GM18868 (cell line): ENCODE measurements around the gene GVQW3.

ENCODE experiments used
- ATAC-seq: cut with Tn5 transposase; IDR thresholded peaks from one replicate; pipeline ENCODE4 v1.9.1; 2021; ENCODE audit warnings: mild to moderate bottlenecking, moderate library complexity; ENCODE audit not compliant: unreplicated experiment

The GVQW3 gene

GRCh38 chr11:76380977-76381719, at the start of gene GVQW3, which contains the start of gene THAP12:
GVQW3 (plus strand) TSS chr11:76381323; CDS start chr11:76381829, 506 bp downstream.
THAP12 (minus strand) TSS chr11:76381132; CDS start chr11:76380836, 296 bp downstream.
- ATAC-seq, result peak; percentile 76

DNA sequence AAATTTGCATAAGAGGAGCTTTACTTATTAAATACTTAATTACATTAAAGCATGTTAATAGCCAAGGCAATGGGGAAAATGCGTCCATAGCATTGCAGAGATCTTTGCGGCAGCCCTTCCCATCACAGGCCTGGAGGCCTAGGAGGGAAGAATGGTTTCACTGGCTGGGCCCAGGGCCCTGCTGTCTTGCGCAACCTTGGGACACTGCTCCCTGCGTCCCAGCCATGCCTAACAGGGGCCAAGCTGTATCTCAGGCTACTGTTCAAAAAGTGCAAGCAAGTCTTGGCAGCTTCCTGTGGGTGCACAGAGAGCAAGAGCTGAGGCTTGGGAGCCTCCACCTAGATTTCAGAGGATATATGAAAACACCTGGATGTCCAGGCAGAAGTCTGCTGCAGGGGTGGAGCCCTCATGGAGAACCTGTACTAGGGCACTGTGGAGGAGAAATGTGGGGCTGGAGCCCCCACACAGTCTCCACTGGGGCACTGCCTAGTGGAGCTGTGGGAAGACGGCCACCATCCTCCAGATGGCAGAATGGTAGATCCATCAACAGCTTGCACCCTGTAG, 46.2 kb upstream of the GVQW3 start:
- ATAC-seq, result no peak

DNA sequence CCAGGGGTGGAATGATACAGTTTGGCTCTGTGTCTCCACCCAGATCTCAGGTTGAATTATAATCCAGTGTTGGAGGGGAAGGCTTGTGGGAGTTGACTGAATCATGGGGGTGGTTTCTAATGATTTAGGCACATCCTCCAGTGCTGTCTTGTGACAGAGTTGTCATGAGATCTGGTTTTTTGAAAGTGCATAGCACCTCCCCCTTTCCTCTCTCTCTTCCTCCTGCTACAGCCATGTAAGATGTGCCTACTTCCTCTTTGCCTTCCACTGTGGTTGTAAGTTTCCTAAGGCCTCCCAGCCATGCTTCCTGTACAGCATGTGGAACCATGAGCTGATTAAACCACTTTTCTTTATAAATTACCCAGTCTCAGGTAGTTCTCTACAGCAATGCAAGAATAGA, 45.3 kb upstream of the GVQW3 start:
- no peak for ATAC-seq

DNA sequence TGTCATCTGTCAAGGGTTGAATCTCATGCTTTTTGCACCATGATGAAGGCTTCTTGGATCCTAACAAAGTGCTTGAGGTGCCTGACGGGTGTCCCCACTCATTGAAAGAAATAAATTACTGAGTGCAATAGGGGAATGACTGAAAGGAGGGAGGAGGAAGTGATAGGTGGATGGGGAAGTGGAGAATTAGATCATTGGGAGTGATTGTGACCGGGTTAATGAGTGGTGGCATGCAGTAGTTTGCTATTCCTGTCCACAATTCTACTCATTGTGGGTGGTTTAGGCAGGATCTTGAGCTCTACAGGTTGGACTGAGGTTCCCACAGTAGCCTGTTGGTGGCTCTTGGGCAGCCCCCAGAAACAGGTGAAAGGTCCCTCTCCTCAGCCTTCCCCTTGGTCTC, 44.5 kb upstream of the GVQW3 start:
- no peak for ATAC-seq

GRCh38 chr11:76337469-76337868, 43.7 kb upstream of the GVQW3 start:
- ATAC-seq, result no peak

DNA sequence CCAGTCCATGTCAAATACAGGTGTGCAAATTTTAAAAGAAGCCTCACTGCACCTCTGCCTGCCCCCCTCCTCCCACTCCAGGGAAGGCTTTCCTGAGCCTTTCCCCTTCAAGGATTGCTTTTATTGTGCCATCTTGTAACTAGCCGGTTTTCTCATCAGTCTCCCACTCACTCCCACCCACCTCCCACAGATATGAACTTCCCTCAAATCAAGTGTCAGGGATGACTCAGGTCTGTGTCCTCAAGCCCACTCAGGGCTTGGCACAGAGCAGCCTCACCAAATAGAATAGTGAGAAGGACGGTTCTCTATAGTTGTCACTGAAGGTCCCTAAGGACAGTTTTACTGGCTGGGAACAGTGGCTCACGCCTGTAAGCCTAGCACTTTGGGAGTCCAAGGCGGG, 43.2 kb upstream of the GVQW3 start:
- ATAC-seq, result no peak

DNA sequence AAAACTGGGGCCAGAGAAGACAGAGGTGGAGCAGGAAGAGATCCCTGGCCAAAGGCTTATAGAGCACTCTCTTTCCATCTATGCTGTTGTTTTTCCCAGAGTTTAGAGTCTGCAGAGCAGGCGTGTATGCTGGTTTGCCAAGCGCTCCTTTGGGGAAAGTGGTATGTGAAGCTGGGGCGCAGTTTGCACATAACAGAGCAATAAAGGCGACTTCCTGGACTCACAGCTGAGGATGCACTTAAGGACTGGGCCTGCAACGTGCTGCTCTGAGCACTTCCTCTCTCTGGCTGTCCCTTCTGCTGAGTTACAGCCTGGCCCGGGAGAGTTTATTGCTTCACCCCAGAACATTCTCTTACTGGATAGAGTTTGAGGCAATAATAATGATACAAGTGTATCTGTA, 41.9 kb upstream of the GVQW3 start:
- no peak for ATAC-seq

DNA sequence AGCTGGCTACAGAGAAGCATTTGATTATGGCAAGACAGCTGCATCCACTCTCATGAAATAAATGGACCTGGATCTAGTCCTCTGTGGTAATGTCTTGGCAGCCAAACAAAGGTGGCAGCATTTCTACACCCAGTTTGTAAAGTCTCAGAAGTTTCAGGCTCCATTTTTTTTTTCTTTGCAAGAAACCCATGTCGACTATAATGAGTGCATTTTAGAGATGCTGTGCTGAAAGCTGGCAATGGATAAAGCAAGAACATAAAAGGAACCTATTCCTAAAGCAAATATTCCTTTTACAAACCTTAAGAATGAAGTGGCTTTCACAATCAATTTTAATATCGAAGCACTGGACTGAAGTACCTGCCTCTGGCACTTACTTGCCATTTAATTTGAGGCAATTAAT, 33.7 kb upstream of the GVQW3 start:
- ATAC-seq, result no peak

- no peak for ATAC-seq
These were observed 32.8 kb upstream of the GVQW3 start for GRCh38 chr11:76348348-76348747.

DNA sequence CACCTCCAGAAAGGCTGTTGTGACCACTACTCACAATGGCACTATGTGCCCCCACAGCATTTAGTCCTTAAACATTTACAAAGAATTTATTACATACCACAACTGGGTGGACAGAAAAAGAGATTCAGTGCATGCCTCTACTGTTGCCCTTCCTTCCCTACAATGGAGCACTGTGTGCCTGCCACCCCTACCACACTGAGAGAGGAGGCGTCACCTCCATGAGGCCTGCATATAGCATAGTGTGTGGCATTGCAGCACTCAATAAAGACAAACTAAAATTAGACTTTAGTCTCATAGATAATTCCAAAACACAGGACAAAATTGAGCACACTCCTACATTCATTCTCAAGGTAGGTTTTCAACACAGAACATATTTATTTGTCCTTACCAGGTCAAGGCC, 26.0 kb upstream of the GVQW3 start:
- no peak for ATAC-seq

DNA sequence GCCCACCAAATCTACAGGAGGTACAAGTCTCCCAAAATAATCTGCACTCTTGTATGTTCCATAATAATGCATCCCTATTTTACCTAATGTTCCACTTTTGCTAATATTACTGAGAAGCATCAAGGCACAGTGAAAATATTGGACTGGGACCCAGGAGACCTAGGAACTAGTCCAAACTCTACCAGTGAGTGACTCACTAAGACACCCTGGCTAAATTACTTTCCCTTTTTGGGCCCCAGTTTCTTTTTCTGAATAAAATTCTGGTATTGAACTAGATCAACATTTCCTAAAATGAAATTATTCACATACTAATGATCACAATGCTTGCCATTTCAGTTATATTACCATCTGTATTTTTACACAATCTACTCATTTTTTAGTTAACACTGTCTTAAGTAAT, 19.7 kb upstream of the GVQW3 start:
- no peak for ATAC-seq

DNA sequence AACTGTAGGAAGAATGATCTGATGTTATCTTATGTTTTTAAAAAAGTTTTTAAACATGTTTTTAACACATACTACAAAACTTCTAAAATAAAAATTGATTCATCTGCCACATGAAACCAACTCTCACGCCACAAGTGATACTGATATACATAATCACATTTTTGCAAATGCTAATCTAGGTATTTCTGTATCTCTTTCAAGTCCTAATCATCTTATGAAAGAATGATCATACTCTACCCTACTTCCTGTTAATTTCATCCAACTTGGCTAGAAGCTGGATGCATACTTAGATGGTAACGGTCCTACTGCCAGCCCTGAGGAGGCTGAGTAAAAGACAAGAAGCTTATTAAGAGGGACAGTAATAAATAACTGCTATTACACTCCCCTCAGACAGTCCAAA, 19.3 kb upstream of the GVQW3 start:
- ATAC-seq, result no peak

GRCh38 chr11:76362716-76363115, 18.4 kb upstream of the GVQW3 start:
- ATAC-seq, result no peak

DNA sequence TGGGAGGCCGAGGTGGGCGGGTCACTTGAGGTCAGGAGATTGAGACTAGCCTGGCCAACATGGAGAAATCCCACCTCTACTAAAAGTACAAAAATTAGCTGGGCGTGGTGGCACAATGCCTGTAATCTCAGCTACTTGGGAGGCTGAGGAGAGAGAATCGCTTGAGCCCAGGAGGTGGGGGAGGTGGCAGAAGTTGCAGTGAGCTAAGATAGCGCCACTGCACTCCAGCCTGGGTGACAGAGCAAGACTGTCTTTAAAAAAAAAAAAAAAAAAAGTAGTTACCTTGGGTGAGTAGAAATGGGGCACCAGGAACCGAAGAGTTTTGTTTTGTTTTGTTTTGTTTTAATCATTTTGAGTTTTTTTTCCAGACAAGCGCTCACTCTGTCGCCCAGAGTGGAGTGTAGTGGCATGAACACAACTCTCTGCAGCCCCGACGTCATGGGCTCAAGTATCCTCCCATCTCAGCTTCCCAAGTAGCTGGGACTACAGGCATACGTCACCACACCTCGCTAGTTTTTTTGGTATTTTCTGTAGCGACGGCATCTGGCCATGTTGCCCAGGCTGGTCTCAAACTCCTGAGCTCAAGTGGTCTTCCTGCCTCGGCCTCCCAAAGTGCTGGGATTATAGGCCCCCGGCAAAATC, 16.0 kb upstream of the GVQW3 start:
- ATAC-seq, result no peak

DNA sequence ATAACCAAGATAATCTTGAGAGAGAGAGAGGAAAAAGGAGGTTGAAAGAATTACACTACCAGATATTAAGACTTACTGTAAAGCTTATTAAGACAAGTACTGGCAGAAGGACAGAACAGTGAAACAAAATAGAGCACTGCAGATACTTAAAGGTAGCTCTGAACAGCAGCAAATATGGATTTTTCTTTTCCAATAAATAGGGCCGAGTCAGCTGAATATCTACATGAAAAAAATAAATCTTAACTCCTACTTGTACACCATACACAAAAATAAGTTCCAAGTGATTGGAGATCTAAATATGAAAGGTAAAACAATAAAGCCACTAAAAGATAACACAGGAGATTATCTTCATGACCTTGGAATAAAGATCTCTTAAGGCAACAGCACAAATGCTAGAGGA, 12.6 kb upstream of the GVQW3 start:
- ATAC-seq, result no peak

DNA sequence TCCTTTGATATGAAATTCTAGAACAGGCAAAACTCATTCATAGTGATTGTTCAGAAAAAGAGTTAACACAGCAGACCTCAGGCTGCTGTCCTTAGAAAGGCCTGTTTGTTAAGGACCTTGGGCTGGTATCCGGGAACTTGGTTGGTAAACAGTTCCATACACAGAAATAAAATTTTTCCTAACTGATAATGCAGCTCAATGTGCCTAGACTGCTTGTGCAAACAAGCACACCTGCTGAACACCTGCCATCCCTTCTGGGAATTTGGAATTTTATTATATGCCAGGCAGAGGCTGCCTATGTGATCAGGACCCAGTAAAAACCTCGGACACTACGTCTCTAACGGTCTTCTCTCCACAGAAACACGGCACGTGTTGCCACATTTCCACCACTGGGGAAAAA, 11.7 kb upstream of the GVQW3 start:
- ATAC-seq, result no peak

DNA sequence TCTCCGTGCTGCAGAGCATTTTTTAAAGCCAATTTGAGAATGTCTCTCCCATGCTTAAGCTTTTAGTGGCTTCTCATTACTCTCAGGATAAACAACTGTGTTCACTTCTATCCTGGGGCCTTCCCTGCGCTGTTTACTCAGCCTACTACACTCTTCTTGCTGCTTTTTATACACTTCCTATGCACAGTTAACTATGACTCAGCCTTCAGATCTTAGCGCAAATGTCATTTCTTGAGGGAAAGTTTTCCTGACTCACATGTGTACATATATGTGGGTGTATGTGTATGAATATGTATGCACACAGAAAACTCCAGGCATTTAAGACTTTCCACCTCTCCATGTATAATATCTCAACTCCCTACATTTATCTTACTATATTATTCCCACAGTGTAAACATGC, 10.0 kb upstream of the GVQW3 start:
- peak; percentile 96 for ATAC-seq

- ATAC-seq, result peak; percentile 41
These were observed 4.2 kb upstream of the GVQW3 start for GRCh38 chr11:76376746-76377558.

DNA sequence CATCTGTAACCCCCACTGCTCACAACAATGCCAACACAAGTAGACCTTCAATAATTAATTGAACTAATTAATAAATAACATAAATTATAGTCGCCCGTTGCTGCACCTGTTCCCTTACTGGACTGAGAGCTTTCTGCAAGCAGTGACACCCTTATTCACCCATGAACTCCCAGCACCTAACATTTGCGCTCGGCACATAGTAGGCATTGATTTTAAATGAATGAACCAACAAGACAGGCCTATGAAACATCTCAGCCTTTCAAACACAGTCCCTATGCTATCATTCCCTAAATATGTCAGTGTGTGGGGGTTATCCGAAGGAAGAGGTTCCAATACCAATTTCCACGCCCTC, 1.3 kb upstream of the GVQW3 start:
- ATAC-seq, result no peak

DNA sequence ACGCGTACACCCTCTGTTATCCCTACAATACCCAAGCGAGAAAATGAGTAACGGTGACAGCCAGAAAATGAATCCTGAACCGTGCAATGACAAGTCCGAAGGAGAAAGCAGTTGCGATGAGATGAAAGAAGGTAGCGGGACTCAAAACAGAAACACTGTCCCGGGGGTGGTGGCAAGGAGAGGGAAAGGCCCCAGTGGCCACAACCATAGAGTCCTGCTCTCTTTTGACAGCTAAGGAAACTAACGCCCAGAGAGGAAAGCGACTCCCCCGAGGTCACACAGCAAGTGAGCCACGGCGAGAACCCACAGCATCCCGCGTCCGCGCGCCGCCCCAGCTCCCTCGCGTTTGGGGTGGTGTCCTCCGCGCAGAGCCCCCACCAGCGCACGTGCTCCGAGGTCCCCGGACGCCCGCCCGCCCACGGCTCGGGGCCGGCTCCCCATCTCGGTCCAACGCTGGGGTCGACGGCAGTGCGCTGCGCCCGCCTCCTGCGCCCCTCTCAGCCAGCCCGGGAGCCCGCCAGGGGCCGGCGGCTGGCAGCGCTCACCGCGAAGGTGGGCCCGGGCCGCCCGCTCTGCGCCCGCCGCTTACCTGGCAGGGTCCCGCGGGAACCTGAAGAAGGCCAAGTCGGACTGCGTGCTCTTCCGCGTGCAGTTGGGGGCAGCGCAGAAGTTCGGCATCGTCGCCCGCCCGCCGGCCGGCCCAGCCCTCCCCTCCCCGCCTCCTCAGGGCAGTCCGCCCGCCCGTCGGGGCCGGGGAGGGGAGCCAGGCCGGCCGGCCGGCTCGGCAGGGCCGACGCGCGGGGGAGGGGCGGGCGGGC, 755 bp upstream of the GVQW3 start:
- ATAC-seq, result peak; percentile 7

DNA sequence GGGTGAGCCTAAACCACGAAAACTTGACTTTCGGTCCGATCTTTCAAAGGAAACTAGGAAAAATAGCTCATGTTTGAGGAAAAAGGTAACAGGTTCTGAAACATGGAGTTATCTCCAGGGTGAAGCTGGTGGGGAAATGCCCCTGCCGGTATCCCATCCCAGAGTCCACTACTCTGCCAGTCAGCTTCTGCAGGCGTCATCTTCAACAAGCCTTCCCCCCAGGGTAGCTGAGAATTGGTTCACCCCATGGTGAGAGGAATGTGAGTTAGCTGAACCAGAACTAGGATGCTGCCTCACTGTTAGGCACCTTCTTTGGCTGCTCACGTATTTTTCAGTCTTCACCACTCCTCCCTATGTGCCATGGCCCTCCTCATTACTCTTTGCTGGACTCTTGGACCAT, 1.1 kb downstream of the GVQW3 start:
- ATAC-seq, result no peak
